Measurements from ENCODE around the gene IRAK4. TPM values are rescaled to one million over a fixed set of nuclear protein-coding genes. Genes with fewer than 3 reads are reported as not detected.

IRAK4 gene
- 30.4 TPM for total RNA-seq
- polyA plus RNA-seq, result 43.8 TPM
- long read RNA-seq, donor 1, result 0 reads
- long read RNA-seq, donor 2, result 0 reads
- long read RNA-seq, donor 3, full-length matches to known transcripts, result 11 of 28 reads
- long read RNA-seq, donor 3, partial matches to known transcripts, result 17 of 28 reads
- long read RNA-seq, donor 3, other reads (novel, unspliced or antisense), result 0 of 28 reads
- long read RNA-seq, donor 4, full-length matches to known transcripts, result 4 of 10 reads
- long read RNA-seq, donor 4, partial matches to known transcripts, result 6 of 10 reads
- long read RNA-seq, donor 4, other reads (novel, unspliced or antisense), result 0 of 10 reads
- long read RNA-seq, donor 5, full-length matches to known transcripts, result 8 of 13 reads
- long read RNA-seq, donor 5, partial matches to known transcripts, result 5 of 13 reads
- long read RNA-seq, donor 5, other reads (novel, unspliced or antisense), result 0 of 13 reads
- long read RNA-seq, donor 6, full-length matches to known transcripts, result 4 of 15 reads
- long read RNA-seq, donor 6, partial matches to known transcripts, result 11 of 15 reads
- long read RNA-seq, donor 6, other reads (novel, unspliced or antisense), result 0 of 15 reads
- long read RNA-seq, donor 7, partial matches to known transcripts, result 0 of 2 reads
- long read RNA-seq, donor 7, other reads (novel, unspliced or antisense), result 0 of 2 reads
- long read RNA-seq, donor 8, partial matches to known transcripts, result 12 of 14 reads
- long read RNA-seq, donor 8, other reads (novel, unspliced or antisense), result 0 of 14 reads
- long read RNA-seq, donor 9, full-length matches to known transcripts, result 5 of 10 reads
- long read RNA-seq, donor 9, partial matches to known transcripts, result 5 of 10 reads
- long read RNA-seq, donor 9, other reads (novel, unspliced or antisense), result 0 of 10 reads
- long read RNA-seq, donor 10, partial matches to known transcripts, result 0 of 1 reads
- long read RNA-seq, donor 10, other reads (novel, unspliced or antisense), result 0 of 1 reads

GRCh38 chr12:43758728-43759563 is at the start of gene IRAK4, which contains the start of gene PUS7L:
IRAK4 (plus strand) TSS chr12:43758951; CDS start chr12:43768112, 9,161 bp downstream.
PUS7L (minus strand) TSS chr12:43758790; CDS start chr12:43755245, 3,545 bp downstream.
- Histone ChIP-seq H3K4me1 (ENCODE audit: control insufficient read depth in 2 of 2, insufficient read depth in 2 of 2, low read length in 2 of 2) (peaks cover 15 to 23% of the 10 kb centered on the region in 2 donors), H3K4me3 (ENCODE audit: low read length in 2 of 2) (peak within 1 kb of the TSS; percentile 91 to 94), H3K36me3 (ENCODE audit: control insufficient read depth in 2 of 2, insufficient read depth in 2 of 2, low read length in 1 of 2) (peaks cover 0 to 4% of the 10 kb centered on the region in 2 donors), H3K9me3 (ENCODE audit: control insufficient read depth in 2 of 2, insufficient read depth in 1 of 2, low read length in 1 of 2) (no peaks in the 10 kb centered on the region), H3K27me3 (ENCODE audit: control insufficient read depth in 2 of 2, insufficient read depth in 1 of 2, low read length in 1 of 2) (no peaks in the 10 kb centered on the region), H3K27ac (ENCODE audit: low read depth in 1 of 2, low read length in 1 of 2) (peak within 1 kb of the TSS; percentile 97 to 99)
- WGBS, result under 1% methylated on average over 54 of the region's 54 CpGs
- DNase-seq (ENCODE audit: low read depth in 6 of 9, low spot score in 9 of 9), result peak; percentile 90 to 99 (median 97)

GRCh38 chr12:43711348-43711747 is 47.4 kb upstream of the IRAK4 start:
- WGBS, result 88% methylated on average over 2 of the region's 2 CpGs
- Histone ChIP-seq H3K36me3 (ENCODE audit: control insufficient read depth in 2 of 2, insufficient read depth in 2 of 2, low read length in 1 of 2) (no peaks in the 10 kb centered on the region), H3K27me3 (ENCODE audit: control insufficient read depth in 2 of 2, insufficient read depth in 1 of 2, low read length in 1 of 2) (no peaks in the 10 kb centered on the region), H3K27ac (ENCODE audit: low read depth in 1 of 2, low read length in 1 of 2) (no peak overlapping the region), H3K9me3 (ENCODE audit: control insufficient read depth in 2 of 2, insufficient read depth in 1 of 2, low read length in 1 of 2) (no peaks in the 10 kb centered on the region), H3K4me3 (ENCODE audit: low read length in 2 of 2) (no peak overlapping the region), H3K4me1 (ENCODE audit: control insufficient read depth in 2 of 2, insufficient read depth in 2 of 2, low read length in 2 of 2) (no peaks in the 10 kb centered on the region)
- no peak for DNase-seq (ENCODE audit: low read depth in 6 of 9, low spot score in 9 of 9)

- Histone ChIP-seq H3K4me3 (ENCODE audit: low read length in 2 of 2) (no peak overlapping the region), H3K27ac (ENCODE audit: low read depth in 1 of 2, low read length in 1 of 2) (no peak overlapping the region), H3K9me3 (ENCODE audit: control insufficient read depth in 2 of 2, insufficient read depth in 1 of 2, low read length in 1 of 2) (no peaks in the 10 kb centered on the region), H3K27me3 (ENCODE audit: control insufficient read depth in 2 of 2, insufficient read depth in 1 of 2, low read length in 1 of 2) (no peaks in the 10 kb centered on the region), H3K36me3 (ENCODE audit: control insufficient read depth in 2 of 2, insufficient read depth in 2 of 2, low read length in 1 of 2) (no peaks in the 10 kb centered on the region), H3K4me1 (ENCODE audit: control insufficient read depth in 2 of 2, insufficient read depth in 2 of 2, low read length in 2 of 2) (no peaks in the 10 kb centered on the region)
- DNase-seq (ENCODE audit: low read depth in 6 of 9, low spot score in 9 of 9), result no peak
These were observed 36.1 kb upstream of the IRAK4 start for GRCh38 chr12:43722621-43723020.

- Histone ChIP-seq H3K4me3 (ENCODE audit: low read length in 2 of 2) (no peak overlapping the region), H3K27me3 (ENCODE audit: control insufficient read depth in 2 of 2, insufficient read depth in 1 of 2, low read length in 1 of 2) (no peaks in the 10 kb centered on the region), H3K36me3 (ENCODE audit: control insufficient read depth in 2 of 2, insufficient read depth in 2 of 2, low read length in 1 of 2) (no peaks in the 10 kb centered on the region), H3K4me1 (ENCODE audit: control insufficient read depth in 2 of 2, insufficient read depth in 2 of 2, low read length in 2 of 2) (no peaks in the 10 kb centered on the region), H3K9me3 (ENCODE audit: control insufficient read depth in 2 of 2, insufficient read depth in 1 of 2, low read length in 1 of 2) (no peaks in the 10 kb centered on the region), H3K27ac (ENCODE audit: low read depth in 1 of 2, low read length in 1 of 2) (no peak overlapping the region)
- no peak for DNase-seq (ENCODE audit: low read depth in 6 of 9, low spot score in 9 of 9)
These were observed 35.6 kb upstream of the IRAK4 start for GRCh38 chr12:43723134-43723533.

GRCh38 chr12:43728117-43728516 is 30.6 kb upstream of the IRAK4 start:
- H3K36me3 ChIP-seq (ENCODE audit: control insufficient read depth in 2 of 2, insufficient read depth in 2 of 2, low read length in 1 of 2), result peaks cover 0 to 3% of the 10 kb centered on the region in 2 donors

GRCh38 chr12:43728698-43729097 is 30.1 kb upstream of the IRAK4 start:
- Histone ChIP-seq H3K9me3 (ENCODE audit: control insufficient read depth in 2 of 2, insufficient read depth in 1 of 2, low read length in 1 of 2) (no peaks in the 10 kb centered on the region), H3K4me3 (ENCODE audit: low read length in 2 of 2) (no peak overlapping the region), H3K36me3 (ENCODE audit: control insufficient read depth in 2 of 2, insufficient read depth in 2 of 2, low read length in 1 of 2) (peaks cover 0 to 3% of the 10 kb centered on the region in 2 donors), H3K4me1 (ENCODE audit: control insufficient read depth in 2 of 2, insufficient read depth in 2 of 2, low read length in 2 of 2) (no peaks in the 10 kb centered on the region), H3K27me3 (ENCODE audit: control insufficient read depth in 2 of 2, insufficient read depth in 1 of 2, low read length in 1 of 2) (no peaks in the 10 kb centered on the region), H3K27ac (ENCODE audit: low read depth in 1 of 2, low read length in 1 of 2) (no peak overlapping the region)
- DNase-seq (ENCODE audit: low read depth in 6 of 9, low spot score in 9 of 9), result no peak
- WGBS, result 96% methylated on average over 1 of the region's 1 CpG

More at GRCh38 chr12:43728117-43728516, 30.6 kb upstream of the IRAK4 start:
- Histone ChIP-seq H3K4me3 (ENCODE audit: low read length in 2 of 2) (no peak overlapping the region), H3K27ac (ENCODE audit: low read depth in 1 of 2, low read length in 1 of 2) (no peak overlapping the region), H3K4me1 (ENCODE audit: control insufficient read depth in 2 of 2, insufficient read depth in 2 of 2, low read length in 2 of 2) (no peaks in the 10 kb centered on the region), H3K9me3 (ENCODE audit: control insufficient read depth in 2 of 2, insufficient read depth in 1 of 2, low read length in 1 of 2) (no peaks in the 10 kb centered on the region), H3K27me3 (ENCODE audit: control insufficient read depth in 2 of 2, insufficient read depth in 1 of 2, low read length in 1 of 2) (no peaks in the 10 kb centered on the region)
- WGBS, result 89% methylated on average over 2 of the region's 2 CpGs
- DNase-seq (ENCODE audit: low read depth in 6 of 9, low spot score in 9 of 9), result no peak

GRCh38 chr12:43730283-43730682 is 28.5 kb upstream of the IRAK4 start:
- H3K27ac ChIP-seq (ENCODE audit: low read depth in 1 of 2, low read length in 1 of 2), result no peak overlapping the region
- peak in 7 of 9 donors; percentile 4 to 61 (median 14) for DNase-seq (ENCODE audit: low read depth in 6 of 9, low spot score in 9 of 9)
- no peaks in the 10 kb centered on the region for H3K9me3 ChIP-seq (ENCODE audit: control insufficient read depth in 2 of 2, insufficient read depth in 1 of 2, low read length in 1 of 2)
- peaks cover 0 to 12% of the 10 kb centered on the region in 2 donors for H3K36me3 ChIP-seq (ENCODE audit: control insufficient read depth in 2 of 2, insufficient read depth in 2 of 2, low read length in 1 of 2)
- no peaks in the 10 kb centered on the region for H3K4me1 ChIP-seq (ENCODE audit: control insufficient read depth in 2 of 2, insufficient read depth in 2 of 2, low read length in 2 of 2)
- no peak overlapping the region for H3K4me3 ChIP-seq (ENCODE audit: low read length in 2 of 2)
- no peaks in the 10 kb centered on the region for H3K27me3 ChIP-seq (ENCODE audit: control insufficient read depth in 2 of 2, insufficient read depth in 1 of 2, low read length in 1 of 2)
- 40% methylated on average over 4 of the region's 4 CpGs for WGBS

GRCh38 chr12:43733687-43734086 is 25.1 kb upstream of the IRAK4 start:
- Histone ChIP-seq H3K36me3 (ENCODE audit: control insufficient read depth in 2 of 2, insufficient read depth in 2 of 2, low read length in 1 of 2) (peaks cover 3 to 24% of the 10 kb centered on the region in 2 donors), H3K9me3 (ENCODE audit: control insufficient read depth in 2 of 2, insufficient read depth in 1 of 2, low read length in 1 of 2) (no peaks in the 10 kb centered on the region), H3K4me3 (ENCODE audit: low read length in 2 of 2) (no peak overlapping the region), H3K27me3 (ENCODE audit: control insufficient read depth in 2 of 2, insufficient read depth in 1 of 2, low read length in 1 of 2) (no peaks in the 10 kb centered on the region), H3K4me1 (ENCODE audit: control insufficient read depth in 2 of 2, insufficient read depth in 2 of 2, low read length in 2 of 2) (no peaks in the 10 kb centered on the region), H3K27ac (ENCODE audit: low read depth in 1 of 2, low read length in 1 of 2) (no peak overlapping the region)
- no peak for DNase-seq (ENCODE audit: low read depth in 6 of 9, low spot score in 9 of 9)
- over 99% methylated on average over 3 of the region's 3 CpGs for WGBS

Measured in thymus (tissue), 14 donors.